COLO668 (cell line): ENCODE measurements around the gene HMGN4.
A peak's percentile ranks its signal among the peaks of the same experiment; 100 is the strongest.
"Not testable (repeated sequence)": the region's sequence is repeated elsewhere in the genome, so short reads cannot be mapped to it uniquely, and the experiment has no call there.

Source experiments
- DNase-seq: peaks from one replicate; lab custom pipeline; 2025; ENCODE audit not compliant: unreplicated experiment; lab: John Stamatoyannopoulos, UW

Gene HMGN4

GRCh38 chr6:26537846-26538571 is at the start of gene HMGN4:
Gene HMGN4, plus strand, starts transcription at chr6:26538366. Its CDS starts 6,841 bp downstream, at chr6:26545207.
- DNase-seq, result peak; percentile 85

- no peak for DNase-seq
These were observed 47.9 kb upstream of the HMGN4 start for GRCh38 chr6:26489996-26490964.

GRCh38 chr6:26491604-26492003 is 46.6 kb upstream of the HMGN4 start:
- DNase-seq, result no peak

- DNase-seq, result no peak
These were observed 44.9 kb upstream of the HMGN4 start for GRCh38 chr6:26493258-26493657.

GRCh38 chr6:26494117-26494516 is 44.0 kb upstream of the HMGN4 start:
- no peak for DNase-seq

GRCh38 chr6:26495281-26495680 is 42.9 kb upstream of the HMGN4 start:
- DNase-seq, result no peak

- no peak for DNase-seq
These were observed 40.6 kb upstream of the HMGN4 start for GRCh38 chr6:26497610-26498009.

- DNase-seq, result no peak
These were observed 38.1 kb upstream of the HMGN4 start, which contains the start of gene BTN1A1 for GRCh38 chr6:26500102-26500501. Gene BTN1A1, plus strand, starts transcription at chr6:26500303. Its CDS starts 984 bp downstream, at chr6:26501287.

- peak; percentile 35 for DNase-seq
These were observed 36.6 kb upstream of the HMGN4 start for GRCh38 chr6:26501482-26501986.

GRCh38 chr6:26502165-26502564 is 36.0 kb upstream of the HMGN4 start:
- peak; percentile 6 for DNase-seq

- DNase-seq, result no peak
These were observed 35.5 kb upstream of the HMGN4 start for GRCh38 chr6:26502626-26503025.

- no peak for DNase-seq
These were observed 30.5 kb upstream of the HMGN4 start for GRCh38 chr6:26507658-26508057.

GRCh38 chr6:26511033-26511432 is 27.1 kb upstream of the HMGN4 start:
- DNase-seq, result not testable (repeated sequence)

GRCh38 chr6:26514984-26515383 is 23.2 kb upstream of the HMGN4 start:
- DNase-seq, result no peak

GRCh38 chr6:26516481-26517427 is 21.4 kb upstream of the HMGN4 start:
- DNase-seq, result no peak

GRCh38 chr6:26519359-26519758 is 18.8 kb upstream of the HMGN4 start:
- no peak for DNase-seq

- peak; percentile 51 for DNase-seq
These were observed 17.8 kb upstream of the HMGN4 start for GRCh38 chr6:26520237-26520849.

- DNase-seq, result peak; percentile 78
These were observed 17.1 kb upstream of the HMGN4 start for GRCh38 chr6:26520850-26521599.
